ENCODE results near the gene PTGDR. TPM values are rescaled to one million over a fixed set of nuclear protein-coding genes. Genes with fewer than 3 reads are reported as not detected.

PTGDR gene
- total RNA-seq, 1 donor from 2014 or later, result 0.15 TPM

DNA sequence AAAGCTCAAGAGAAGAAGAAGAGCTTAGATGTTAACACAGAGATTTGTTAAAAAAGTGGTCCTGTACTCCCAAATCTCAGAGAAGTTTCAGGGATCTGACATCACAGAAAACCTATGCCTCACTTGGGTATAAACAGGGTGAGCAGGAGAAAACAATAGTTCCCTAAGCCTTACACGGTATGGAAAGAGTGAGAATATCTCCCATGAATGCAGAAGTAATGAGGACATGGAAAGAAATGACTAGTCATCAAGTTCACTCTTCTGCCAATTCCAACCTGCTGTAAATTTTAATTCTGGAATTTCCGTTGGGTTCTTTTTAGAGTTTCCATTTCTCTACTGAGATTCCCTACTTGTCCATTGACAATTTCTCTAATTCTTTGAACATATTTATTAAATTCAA lies 40.4 kb downstream of the PTGDR start:
- ATAC-seq (no peak), DNase-seq (ENCODE audit: low spot score) (no peak)

DNA sequence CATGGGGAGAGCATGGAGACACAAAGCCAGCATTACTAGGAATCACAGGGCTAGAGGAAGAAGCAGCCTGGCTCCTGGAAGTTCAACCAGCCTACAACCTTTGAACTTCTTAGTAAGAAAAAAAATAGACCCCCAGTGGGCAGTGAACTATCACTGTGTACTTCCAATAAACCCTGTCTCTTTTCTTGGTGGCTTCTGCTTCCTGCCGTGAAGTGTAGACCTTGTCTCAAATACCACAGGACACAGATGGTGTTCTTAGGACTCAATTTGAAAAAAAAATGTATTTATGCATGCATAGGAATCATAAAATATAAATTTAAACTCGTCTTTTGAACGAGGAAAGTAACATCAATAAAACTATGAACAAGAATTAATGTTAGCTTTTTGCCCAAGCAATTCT lies 43.0 kb downstream of the PTGDR start:
- no peak for DNase-seq (ENCODE audit: low spot score)
- ATAC-seq, result no peak

DNA sequence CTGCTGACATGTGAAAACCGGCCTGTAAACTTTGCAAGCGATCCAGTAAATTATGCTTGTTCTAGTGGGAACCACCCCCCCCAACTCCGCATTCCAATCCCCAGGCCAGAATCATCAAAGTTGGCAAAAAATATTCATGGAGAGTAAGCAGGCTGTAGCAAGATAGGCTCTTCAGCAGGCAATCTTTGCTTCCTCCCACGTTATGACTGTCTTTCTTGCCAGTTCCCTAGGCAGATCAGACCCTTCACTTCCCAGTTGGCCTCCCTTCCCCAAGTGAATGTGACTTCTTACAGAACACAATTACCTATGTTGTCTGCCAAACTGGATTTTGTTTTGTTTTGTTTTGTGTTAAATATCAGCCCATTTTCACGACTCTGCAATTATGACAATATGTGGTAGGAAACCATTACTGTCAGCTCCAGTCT lies 45.4 kb downstream of the PTGDR start:
- DNase-seq (ENCODE audit: low spot score) (no peak), ATAC-seq (no peak)

DNA sequence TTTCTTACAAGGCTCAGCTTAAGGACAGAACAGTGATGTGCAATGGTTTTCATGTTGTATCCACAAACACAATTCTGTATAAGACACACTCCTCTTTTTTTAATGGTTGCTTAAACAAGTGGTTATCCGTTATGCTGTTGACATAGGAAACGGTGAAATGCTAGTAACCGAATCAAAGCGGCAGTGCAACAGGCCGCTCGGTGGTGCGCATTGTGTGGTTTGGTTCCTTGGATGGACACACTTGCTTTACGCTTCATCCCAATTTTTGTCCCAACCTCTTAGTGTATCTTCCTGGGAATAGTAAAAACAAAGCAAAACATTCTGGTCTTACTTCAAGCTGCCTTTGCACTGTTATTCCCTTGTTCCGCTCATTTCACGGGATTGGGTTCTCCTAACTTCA lies 46.0 kb downstream of the PTGDR start:
- ATAC-seq (no peak), DNase-seq (ENCODE audit: low spot score) (no peak)

DNA sequence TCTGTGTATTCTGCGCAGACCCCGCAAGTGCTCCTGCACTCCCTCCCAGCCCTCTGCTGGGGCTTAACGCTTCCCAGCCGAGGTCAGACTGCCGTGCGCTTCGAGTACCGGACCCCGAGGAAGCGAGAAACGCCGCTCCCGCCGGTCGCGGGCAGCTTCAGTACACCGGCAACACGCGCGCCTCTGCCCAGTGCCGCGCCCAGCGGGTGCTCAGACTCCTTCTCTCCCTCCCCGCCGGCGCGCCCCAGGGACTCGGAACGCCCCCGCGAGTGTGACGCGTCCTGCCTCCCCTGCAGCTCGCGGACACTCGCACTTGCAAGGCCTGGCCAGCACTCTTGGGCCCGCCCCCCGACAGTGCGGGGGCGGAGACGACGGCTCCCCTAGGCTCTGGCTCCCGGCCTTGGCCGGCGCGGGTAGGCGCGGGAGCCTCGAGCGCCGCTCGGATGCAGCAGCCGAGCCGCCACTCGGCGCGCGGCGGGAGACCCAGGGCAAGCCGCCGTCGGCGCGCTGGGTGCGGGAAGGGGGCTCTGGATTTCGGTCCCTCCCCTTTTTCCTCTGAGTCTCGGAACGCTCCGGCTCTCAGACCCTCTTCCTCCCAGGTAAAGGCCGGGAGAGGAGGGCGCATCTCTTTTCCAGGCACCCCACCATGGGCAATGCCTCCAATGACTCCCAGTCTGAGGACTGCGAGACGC lies 46.6 kb downstream of the PTGDR start, which contains the start of gene PTGER2:
PTGER2 (plus strand) TSS at position 410 of the 692 bp plus-strand sequence; CDS start at position 647, 237 bp downstream.
- peak; percentile 85 for ATAC-seq

DNA sequence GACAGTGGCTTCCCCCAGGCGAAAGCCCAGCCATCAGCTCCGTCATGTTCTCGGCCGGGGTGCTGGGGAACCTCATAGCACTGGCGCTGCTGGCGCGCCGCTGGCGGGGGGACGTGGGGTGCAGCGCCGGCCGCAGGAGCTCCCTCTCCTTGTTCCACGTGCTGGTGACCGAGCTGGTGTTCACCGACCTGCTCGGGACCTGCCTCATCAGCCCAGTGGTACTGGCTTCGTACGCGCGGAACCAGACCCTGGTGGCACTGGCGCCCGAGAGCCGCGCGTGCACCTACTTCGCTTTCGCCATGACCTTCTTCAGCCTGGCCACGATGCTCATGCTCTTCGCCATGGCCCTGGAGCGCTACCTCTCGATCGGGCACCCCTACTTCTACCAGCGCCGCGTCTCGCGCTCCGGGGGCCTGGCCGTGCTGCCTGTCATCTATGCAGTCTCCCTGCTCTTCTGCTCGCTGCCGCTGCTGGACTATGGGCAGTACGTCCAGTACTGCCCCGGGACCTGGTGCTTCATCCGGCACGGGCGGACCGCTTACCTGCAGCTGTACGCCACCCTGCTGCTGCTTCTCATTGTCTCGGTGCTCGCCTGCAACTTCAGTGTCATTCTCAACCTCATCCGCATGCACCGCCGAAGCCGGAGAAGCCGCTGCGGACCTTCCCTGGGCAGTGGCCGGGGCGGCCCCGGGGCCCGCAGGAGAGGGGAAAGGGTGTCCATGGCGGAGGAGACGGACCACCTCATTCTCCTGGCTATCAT lies 47.3 kb downstream of the PTGDR start:
- ATAC-seq (peak; percentile 39), DNase-seq (ENCODE audit: low spot score) (no peak)

More for the DNA sequence above, 46.6 kb downstream of the PTGDR start, which contains the start of gene PTGER2:
- DNase-seq (ENCODE audit: low spot score), result peak; percentile 67

DNA sequence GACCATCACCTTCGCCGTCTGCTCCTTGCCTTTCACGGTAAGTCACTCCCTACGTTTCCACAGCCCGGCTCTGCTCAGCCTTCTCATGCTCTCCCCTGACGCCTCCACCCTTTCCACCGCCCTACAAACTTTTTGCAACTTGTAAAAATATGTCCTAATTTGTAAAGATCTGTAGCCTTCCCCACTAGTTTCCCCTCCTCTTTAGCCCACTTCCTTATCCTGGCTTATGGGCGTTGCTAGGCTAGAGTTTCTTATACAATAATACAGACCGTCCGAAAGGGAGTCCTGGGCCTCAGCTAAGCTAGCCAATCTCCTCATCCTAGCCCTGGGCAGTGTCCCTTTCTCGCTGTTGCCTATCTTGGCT lies 47.8 kb downstream of the PTGDR start:
- ATAC-seq (no peak), DNase-seq (ENCODE audit: low spot score) (no peak)

DNA sequence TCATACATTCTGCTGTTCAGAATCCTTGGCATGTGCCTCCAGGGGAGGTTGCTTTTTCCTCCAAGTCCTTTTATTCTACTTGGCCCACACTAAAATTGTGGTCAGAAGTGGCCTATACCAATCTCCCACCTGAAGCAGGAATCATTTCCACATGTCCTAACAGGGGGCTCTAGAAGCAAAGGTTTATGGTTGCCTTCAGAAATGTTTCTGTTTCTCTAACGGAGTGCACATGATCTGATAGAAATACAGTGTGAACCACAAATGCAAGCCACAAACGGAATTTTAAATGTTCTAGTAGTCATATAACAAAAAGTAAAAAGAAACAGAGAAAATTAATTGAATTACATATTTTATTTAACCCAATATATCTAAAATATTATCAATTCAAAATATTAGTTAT lies 50.6 kb downstream of the PTGDR start:
- ATAC-seq (no peak), DNase-seq (ENCODE audit: low spot score) (no peak)

DNA sequence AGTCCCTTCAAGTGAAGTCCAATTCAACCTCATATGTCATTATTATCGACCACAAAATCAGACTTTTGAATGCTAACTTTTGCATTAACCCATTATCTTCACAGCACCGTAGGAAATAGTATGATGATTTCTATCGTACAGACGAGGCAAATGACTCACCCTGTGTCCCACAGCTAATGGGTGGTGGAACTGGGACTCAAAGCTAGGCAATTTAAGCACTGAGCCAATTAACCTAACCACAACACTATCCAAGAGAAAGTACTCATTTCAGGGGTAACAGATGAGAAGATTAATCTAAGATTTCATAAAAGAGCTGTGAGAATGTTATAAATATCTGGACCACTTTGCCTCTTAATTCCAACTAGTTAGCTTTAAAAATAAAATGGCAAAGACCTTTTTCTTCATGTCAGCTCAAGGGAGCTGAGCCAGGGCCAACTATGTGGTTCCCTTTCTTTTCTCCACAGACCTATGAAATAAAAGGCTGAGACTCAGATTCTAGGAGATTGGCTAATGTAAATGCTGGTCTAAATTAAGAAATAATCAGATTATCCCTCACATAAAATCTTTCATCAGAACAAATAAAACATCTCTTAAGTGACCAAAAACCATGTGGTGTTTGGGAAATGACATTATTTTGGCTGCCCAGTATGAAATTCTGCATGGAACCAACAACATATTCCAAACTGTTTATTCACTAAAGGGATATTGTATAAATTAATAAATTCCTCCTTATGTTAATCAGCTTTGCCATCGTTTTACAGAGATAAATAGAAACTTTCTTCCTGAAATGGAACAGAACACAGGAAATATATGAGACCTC lies 51.5 kb downstream of the PTGDR start:
- DNase-seq (ENCODE audit: low spot score) (no peak), ATAC-seq (no peak)

DNA sequence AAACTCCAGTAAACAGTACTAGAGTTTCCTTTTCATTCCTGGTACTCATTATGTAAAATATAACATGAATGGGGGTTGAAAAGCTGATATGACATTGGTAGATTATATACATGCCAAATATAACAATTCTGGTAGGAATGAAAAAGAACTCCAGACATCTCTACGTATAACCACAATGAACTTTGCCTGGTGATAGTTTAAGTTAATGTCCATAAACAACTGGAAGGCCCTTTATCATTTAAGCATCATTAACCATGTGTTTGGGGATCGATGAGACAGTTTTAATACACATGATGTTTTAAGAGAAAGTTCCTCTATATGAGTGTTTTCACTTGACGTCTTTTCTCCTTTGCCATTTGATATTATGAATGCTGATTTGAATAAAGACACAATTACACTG lies 52.4 kb downstream of the PTGDR start:
- ATAC-seq, result no peak

DNA sequence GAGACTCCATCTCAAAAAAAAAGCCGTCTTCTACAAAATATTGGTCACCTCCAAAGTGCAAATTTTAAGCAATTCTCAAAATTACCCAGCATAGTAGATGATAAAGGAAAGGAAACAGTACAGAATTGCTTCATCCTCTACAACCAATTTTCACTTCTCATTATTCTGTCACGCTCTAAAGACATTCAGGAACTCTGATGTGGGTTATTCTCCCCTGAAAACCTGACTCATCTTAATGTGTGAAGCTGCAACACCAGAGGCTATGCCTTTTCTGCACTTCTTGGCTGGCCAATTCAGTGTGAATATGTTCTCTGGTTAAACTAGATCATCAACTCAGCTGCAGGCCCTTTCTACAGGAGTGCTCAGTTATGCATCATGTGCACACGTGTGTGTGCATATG lies 57.6 kb downstream of the PTGDR start:
- no peak for ATAC-seq

More for the DNA sequence above, 52.4 kb downstream of the PTGDR start:
- no peak for DNase-seq (ENCODE audit: low spot score)

DNA sequence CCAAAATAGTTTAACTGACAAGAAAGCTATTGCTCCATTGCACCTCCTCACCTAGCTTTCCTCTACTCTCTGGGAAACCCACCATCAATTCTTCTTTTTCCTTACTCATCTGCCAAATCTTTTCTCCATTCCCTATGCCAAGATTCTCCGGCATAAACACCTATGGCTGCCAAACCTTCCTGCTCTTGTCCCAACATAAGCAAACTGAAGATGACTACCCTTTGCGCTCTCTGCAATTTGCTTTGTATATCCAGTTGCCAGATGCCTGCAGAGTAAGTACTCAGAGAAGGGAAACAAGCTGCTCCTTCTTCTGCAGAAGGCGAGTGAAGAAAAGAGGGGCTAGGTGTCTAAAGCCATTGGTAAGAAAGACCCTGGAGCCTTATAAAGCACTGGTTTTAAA lies 58.1 kb downstream of the PTGDR start:
- ATAC-seq, result no peak

More for the DNA sequence above, 57.6 kb downstream of the PTGDR start:
- no peak for DNase-seq (ENCODE audit: low spot score)

More for the DNA sequence above, 58.1 kb downstream of the PTGDR start:
- DNase-seq (ENCODE audit: low spot score), result no peak

Other genes starting within 250 kb of the PTGDR start
- 2.6 TPM for gene NID2, start 198.6 kb upstream of the PTGDR start, total RNA-seq
- gene PTGER2, start 46.6 kb downstream of the PTGDR start, total RNA-seq, result 0.33 TPM

Measured in left lobe of liver (tissue), 2 donors.